Femur (tissue), 1 donor: Measurements from ENCODE around the gene NPHP4.

Experiments
- DNase-seq: peaks from one replicate; pipeline ENCODE4 v3.0.0-alpha.2; 2017

Gene NPHP4

GRCh38 chr1:5992026-5992813 lies at the start of gene NPHP4:
Gene NPHP4 (minus strand): TSS chr1:5992425. CDS start chr1:5986289, 6,136 bp downstream.
- peak; percentile 100 for DNase-seq

- no peak for DNase-seq
These were observed 49.3 kb upstream of the NPHP4 start for GRCh38 chr1:6041432-6042062.

GRCh38 chr1:6040861-6041415 lies 48.7 kb upstream of the NPHP4 start:
- no peak for DNase-seq

- DNase-seq: no peak
These were observed 48.2 kb upstream of the NPHP4 start for GRCh38 chr1:6040444-6040843.

GRCh38 chr1:6039031-6039430 lies 46.8 kb upstream of the NPHP4 start:
- DNase-seq: no peak

DNA sequence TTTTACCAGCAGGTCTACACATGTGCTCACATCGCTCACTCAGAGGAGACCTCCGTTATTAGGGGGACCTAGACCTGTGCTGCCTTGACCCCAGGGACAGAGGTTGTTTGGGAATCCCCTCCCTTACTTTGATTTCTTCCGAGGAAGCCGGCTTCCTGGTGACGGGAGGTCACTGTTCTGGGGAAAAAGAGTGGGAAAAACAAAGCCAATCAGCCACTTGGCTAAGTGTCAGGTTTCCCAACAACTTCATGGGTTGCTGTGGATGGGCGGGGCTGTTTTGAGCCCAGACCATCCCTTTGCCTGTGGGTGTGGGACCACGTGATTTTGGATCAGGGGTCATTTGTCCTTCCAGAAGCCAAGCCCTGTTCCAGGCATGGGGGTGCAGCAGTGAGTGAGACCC lies 46.4 kb upstream of the NPHP4 start:
- DNase-seq: no peak

DNA sequence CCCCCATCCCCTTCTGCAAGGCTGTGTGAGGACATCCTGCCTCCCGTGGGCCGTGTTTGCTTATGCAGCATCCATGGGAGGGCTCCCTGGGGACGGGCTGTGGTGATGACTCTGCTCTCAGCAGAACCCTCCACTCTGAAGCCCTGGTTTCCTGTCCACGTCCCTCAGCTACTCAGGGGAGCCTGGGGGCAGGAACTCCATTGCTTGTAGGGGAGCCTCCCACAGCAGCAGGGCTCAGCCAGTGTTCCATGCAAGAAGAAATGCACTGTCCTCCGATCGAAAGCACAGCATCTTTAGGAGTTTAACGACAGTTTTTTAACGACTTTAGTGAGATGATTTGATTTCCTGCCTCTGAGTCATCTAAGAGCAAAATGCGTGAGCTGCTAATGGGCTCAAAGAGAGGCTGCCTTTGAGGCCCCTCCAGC lies 45.1 kb upstream of the NPHP4 start:
- no peak for DNase-seq

DNA sequence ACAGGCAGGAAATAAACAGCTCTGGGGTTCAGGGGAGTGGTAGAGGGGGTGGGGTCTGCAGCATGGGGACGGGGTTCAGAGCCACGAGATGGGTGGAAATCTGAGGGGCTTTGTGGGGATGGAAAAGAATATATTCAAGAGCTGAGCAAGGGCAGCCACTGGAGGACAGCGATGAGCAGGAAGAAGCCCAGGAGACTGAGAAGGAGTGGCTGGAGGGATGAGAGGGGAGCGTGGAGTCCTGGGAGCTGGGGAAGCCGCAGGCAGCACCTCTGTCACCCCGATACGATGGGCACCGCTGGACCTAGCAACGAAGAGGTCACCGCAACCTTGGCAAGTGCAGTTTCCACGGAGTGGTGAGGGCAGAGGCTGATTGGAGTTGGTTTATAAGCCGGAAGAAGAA lies 43.5 kb upstream of the NPHP4 start:
- DNase-seq: no peak

DNA sequence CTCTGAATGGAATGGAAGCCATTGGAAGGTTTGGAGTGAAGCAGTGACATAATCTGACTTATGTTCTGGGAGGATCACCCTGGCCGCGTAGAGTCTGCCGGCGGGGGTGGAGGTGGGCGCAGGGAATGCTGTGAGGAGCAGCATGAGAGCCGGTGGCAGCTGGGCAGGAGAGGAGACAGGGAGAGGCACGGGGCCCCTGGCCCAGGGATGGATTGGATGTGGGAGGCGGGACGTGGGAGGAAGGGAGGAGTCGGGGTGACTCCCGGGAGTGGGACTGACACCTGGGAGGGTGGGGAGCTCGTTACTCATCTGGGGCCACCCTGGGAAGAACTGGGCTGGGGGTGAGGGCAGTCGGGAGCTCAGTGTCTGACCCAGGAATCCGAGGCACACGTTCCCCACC lies 43.1 kb upstream of the NPHP4 start:
- no peak for DNase-seq

- no peak for DNase-seq
These were observed 42.5 kb upstream of the NPHP4 start for GRCh38 chr1:6034750-6035096.

DNA sequence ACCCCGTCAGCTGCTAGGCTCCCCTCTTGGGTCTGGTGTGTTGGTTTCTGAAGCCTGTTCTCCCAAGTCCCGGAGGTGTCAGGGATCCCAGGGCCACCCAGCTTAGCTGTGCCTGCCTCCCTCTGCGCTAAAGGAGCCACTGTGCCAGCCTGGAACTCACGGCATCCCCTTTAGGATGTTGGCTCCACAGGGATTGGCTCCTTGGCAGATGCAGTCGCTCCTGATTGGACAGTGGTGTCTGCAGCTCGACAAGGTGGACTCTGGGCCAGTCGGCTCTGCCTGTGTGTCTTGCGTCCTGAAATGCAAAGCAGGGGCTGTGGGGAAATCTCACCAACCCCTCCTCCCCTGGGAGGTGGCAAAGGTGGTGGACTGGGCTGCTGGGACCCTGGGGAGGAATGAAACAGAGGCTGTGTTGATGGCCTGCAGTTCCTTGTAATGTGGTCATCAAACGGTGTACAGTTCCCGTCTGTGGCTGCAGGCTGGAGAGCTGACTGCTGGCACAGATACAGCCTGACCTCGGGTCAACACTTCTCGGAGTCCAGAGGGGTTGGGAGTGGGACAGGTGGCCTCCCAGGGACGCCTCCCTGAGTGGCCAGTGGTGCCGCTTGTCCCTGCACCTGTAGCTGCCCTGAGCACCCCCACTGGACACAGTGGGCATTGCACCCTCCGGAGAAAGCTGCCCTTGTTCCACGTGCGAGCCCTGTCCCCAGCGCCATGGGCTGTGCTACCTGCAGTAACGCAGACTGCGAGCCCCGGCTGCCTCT lies 41.9 kb upstream of the NPHP4 start:
- no peak for DNase-seq

DNA sequence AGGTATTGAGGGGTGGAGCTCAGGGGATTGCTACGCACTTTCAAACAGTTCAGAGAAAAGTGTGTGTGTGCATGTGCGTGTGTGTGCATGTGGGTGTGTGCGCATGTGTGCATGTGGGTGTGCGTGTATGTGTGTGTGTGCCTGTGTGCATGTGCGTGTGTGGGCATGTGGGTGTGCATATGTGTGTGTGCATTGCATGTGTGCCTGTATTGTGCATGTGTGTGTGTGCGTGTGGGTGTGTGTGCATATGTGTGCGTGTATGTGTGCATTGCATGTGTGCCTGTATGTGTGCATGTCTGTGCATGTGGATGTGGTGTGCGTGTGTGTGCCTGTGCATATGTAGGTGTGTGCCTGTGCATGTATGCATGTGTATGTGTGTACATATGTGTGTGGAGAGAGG lies 40.9 kb upstream of the NPHP4 start:
- no peak for DNase-seq

DNA sequence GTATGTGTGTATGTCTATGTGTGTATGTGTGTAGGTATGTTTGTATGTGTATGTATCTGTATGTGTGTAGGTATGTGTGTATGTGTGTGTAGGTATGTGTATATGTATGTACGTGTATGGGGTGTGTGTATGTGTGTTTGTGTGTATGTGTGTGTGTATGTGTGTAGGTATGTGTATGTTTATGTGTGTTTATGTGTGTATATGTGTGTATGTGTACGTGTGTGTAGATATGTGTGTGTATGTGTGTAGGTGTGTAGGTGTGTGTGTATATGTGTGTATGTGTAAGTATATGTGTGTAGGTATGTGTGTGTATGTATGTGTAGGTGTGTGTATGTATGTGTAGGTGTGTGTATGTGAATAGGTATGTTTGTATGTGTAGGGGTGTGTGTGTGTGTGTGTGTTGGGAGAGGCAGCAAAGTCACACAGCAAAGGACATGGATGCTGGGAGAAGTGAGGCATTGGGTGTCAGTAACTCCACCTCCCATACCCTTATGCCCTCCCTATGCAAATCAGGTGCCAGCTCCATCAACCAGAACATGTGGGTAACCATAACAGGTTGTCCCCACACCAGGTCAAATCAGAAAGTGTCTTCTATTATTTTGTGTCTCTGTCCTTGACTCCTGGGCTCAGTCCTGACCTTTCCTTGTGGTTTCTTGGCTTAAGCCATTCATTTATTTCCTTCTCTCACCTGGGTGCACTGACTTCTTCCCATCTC lies 38.5 kb upstream of the NPHP4 start:
- DNase-seq: no peak

GRCh38 chr1:6030132-6030531 lies 37.9 kb upstream of the NPHP4 start:
- no peak for DNase-seq

DNA sequence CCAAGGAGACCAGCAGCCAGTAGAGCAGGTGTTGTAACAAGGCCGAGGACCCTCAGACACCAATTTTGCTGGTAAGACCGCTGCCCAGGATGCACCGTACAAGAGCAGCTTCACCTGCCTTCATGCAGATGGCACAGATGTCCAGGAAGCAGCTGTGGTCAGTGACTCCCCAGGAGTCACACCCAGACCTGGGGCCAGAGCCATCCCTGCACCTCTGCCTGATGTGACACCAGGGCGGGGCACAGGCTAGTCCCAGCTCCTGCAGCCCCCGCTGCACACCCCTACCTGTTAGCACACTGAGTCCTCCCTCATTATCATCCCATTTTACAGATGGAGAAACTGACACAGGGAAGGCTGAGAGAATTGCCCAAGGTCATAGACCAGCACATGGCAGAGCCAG lies 37.1 kb upstream of the NPHP4 start:
- DNase-seq: no peak

DNA sequence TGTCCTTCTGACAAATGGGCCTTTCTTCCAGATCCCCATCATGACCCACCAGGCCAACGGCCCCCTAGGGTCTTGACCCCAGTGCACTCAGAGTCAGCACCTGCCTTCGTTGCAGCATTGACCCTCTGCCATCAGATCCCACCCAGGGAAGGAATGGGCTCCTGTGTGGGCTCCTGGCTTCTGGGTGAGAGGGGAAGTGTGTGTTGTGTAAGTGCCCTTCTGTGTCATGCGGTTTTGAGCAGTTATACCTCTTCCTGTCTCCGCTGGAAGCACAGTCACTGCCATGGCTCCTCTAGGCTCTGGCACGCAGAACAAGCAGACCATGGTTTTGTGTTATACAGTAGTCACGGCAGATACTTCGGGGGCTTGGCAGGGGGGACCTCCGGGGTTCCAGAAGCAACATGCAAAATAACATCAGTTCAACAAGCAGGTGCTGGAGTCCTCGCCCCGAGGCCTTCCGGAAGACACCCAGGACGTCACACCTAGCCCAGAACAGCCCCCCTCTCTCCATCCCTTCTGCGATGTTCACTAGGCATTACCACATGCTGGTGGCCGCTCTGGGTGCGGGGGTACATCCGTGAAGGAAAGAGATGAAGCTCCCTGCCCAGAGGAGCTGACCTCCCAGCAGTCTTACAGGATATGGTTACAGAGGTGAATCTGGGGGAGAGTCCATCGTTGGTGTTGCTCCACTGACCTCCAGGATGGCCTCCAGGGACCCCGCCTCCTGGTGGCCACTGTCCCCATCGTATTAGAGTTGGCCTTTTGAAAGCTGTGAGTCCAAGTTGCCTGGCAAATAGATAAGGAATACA lies 36.0 kb upstream of the NPHP4 start:
- DNase-seq: peak; percentile 45

DNA sequence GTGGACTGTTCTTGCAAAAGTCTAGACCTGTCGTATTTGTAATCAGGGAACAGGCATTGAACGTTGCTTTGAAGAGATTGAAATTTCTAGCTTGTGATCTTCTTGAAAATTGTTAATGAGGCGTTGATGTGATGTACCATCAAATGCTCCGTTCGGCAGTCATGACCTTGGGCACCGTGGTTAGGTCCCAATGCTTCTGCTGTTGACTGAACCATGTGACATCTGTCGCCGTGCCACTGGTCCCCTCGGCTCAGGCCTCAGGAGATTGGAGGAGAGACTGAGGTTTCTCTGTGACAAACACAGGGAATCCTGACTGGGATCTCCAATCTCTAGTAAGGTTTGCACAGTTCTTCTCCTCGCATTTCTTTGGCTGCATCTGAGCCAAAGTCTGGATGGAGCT lies 35.4 kb upstream of the NPHP4 start:
- DNase-seq: no peak

- DNase-seq: peak; percentile 76
These were observed 34.0 kb upstream of the NPHP4 start for GRCh38 chr1:6026095-6026809.

- DNase-seq: no peak
These were observed 33.3 kb upstream of the NPHP4 start for GRCh38 chr1:6025269-6026094.

DNA sequence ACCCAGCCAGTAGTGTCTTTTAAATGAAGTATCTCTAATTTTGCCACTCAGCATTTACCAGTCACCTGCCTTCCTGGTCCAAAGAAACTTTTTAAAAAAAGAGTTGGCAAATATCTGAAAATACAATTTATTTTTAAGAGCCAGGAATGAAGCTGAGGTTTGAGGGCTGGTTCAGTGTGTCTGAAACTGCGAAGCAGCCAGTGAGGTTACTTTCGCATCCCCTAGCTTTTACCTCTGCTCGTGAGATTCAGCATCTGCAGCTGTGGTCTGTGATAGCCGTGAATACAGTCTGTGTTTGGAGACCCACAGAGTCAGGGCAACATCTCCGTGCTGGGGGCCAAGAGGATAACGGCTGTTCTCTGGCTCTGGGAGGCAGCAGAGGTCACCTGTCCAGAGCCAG lies 32.2 kb upstream of the NPHP4 start:
- no peak for DNase-seq
